ENCODE results near the gene KIF2A. TPM values are rescaled to one million over a fixed set of nuclear protein-coding genes. Genes with fewer than 3 reads are reported as not detected.
A peak's percentile ranks its signal among the peaks of the same experiment; 100 is the strongest.

Gene KIF2A
- total and polyA plus RNA-seq, 2 donors (not counting 3 experiments of a cell fraction or from before 2014, with no cell fraction given): 17.1 to 65.1 TPM

- TF ChIP-seq EZH2 (IDR thresholded peaks at IDR 0.05; ENCODE audit: borderline replicate concordance, low read depth, low read length, severe bottlenecking) (no peak), POLR2AphosphoS5 (IDR thresholded peaks at IDR 0.05; ENCODE audit: insufficient read depth, low read depth, low read length) (no peak), FOS (IDR thresholded peaks at IDR 0.05; ENCODE audit: borderline replicate concordance, insufficient read depth, low read length) (no peak), MAX (IDR thresholded peaks at IDR 0.05; ENCODE audit: insufficient read depth, insufficient read length) (no peak), GATA2 (IDR thresholded peaks at IDR 0.05; ENCODE audit: insufficient read depth, insufficient read length, low read depth, low read length) (no peak), CTCF (IDR thresholded peaks at IDR 0.05; ENCODE audit: extremely low read depth in 1 of 2, insufficient read depth in 1 of 2, low read depth in 1 of 2, low read length in 2 of 2) (no peak), JUN (IDR thresholded peaks at IDR 0.05; ENCODE audit: borderline replicate concordance, insufficient read depth, insufficient read length, low read depth) (no peak), POLR2A (IDR thresholded peaks at IDR 0.05; ENCODE audit: low read depth, low read length) (no peak), MYC (IDR thresholded peaks at IDR 0.05; ENCODE audit: low read depth, low read length) (no peak)
- ChIA-PET POLR2A (interaction anchor here (1.4 kb wide), 1 partner anchor 97 kb away, joined by 4 read pairs; the partner anchor contains the start of gene DIMT1), CTCF (interaction anchor here (0.8 to 1.5 kb wide), 8 partner anchors 9 to 97 kb away, joined by 3 to 10 read pairs (median 4); partner anchors contain the start of gene DIMT1)
- H3K9me1 ChIP-seq (replicated peaks; ENCODE audit: control insufficient read depth, extremely low read depth, insufficient read depth, low read length): no peaks in the 10 kb centered on the region
- no TSS peak for BruUV-seq (replicated peaks)
- H3K9ac ChIP-seq (replicated peaks; ENCODE audit: extremely low read depth, insufficient read depth, low read length): peak overlapping the region; percentile 80
- peak overlapping the region; percentile 90 for H3K4me2 ChIP-seq (ENCODE audit: insufficient read depth, low read length)
- no peaks in the 10 kb centered on the region for H3K27me3 ChIP-seq (ENCODE audit: control insufficient read depth in 2 of 2, insufficient read depth in 2 of 2, low read length in 2 of 2)
- peaks cover 51% of the 10 kb centered on the region for H3K79me2 ChIP-seq (ENCODE audit: control insufficient read depth, insufficient read depth, low read length)
- DNase-seq (ENCODE audit: low read depth, low spot score): no peak
- H4K20me1 ChIP-seq (replicated peaks; ENCODE audit: control insufficient read depth, extremely low read depth, insufficient read depth, low read length): peaks cover 4% of the 10 kb centered on the region
- H3K9me3 ChIP-seq (replicated peaks; ENCODE audit: control insufficient read depth, insufficient read depth, low read length): no peaks in the 10 kb centered on the region
- peak overlapping the region; percentile 93 for H2AFZ ChIP-seq (ENCODE audit: low read depth, low read length)
- H3K27ac ChIP-seq (ENCODE audit: insufficient read depth, low read depth, low read length): peak overlapping the region; percentile 60
- FAIRE-seq: no peak
- peak overlapping the region; percentile 96 to 100 (median 98) for H3K4me3 ChIP-seq (replicated peaks in 1 of 3; ENCODE audit: insufficient read depth in 1 of 3, low read depth in 1 of 3, low read length in 3 of 3)
- H3K4me1 ChIP-seq (ENCODE audit: control insufficient read depth, extremely low read depth, insufficient read depth, low read length): peaks cover 19% of the 10 kb centered on the region
- intact Hi-C loops (cut with micrococcal nuclease) (loop anchor here (1.0 to 5.0 kb wide), 7 partner anchors 29 to 271 kb away; partner anchors contain the start of genes DIMT1 and LRRC70), dilution Hi-C loops (cut with MboI; ENCODE audit: extremely low pct_ligation_motif_present, low sequenced_read_pairs) (no loop called here)
- H3K36me3 ChIP-seq (ENCODE audit: control insufficient read depth in 2 of 2, extremely low read depth in 1 of 2, insufficient read depth in 2 of 2, low read length in 2 of 2): no peaks in the 10 kb centered on the region
Observed at GRCh38 chr5:62306323-62306895, 403 bp downstream of the KIF2A start.

Measured in endothelial cell of umbilical vein (primary cell).